Immature natural killer cell (primary cell): ENCODE data around the gene ATF6B. TPM values are rescaled to one million over a fixed set of nuclear protein-coding genes. Genes with fewer than 3 reads are reported as not detected.

ENCODE experiments used
- DNase-seq, 3 donors: peaks; one replicate each; pipeline ENCODE4 v3.0.0; 2022; ENCODE audit warnings: mixed read lengths in 1 of 3
- H3K27ac Mint-ChIP-seq, 6 donors: one replicate each; pipeline ENCODE4 v1.8.0; 2020; ENCODE audit warnings: mixed read lengths in 6 of 6, mild to moderate bottlenecking in 5 of 6, inconsistent platforms in 4 of 6, moderate library complexity in 3 of 6
- H3K27me3 Mint-ChIP-seq, 3 donors: one replicate each; pipeline ENCODE4 v1.8.0; 2020 to 2021; ENCODE audit warnings: low read depth in 3 of 3, mild to moderate bottlenecking in 3 of 3, mixed read lengths in 3 of 3, moderate library complexity in 3 of 3, inconsistent platforms in 1 of 3
- H3K36me3 Mint-ChIP-seq, 3 donors: one replicate each; pipeline ENCODE4 v1.8.0; 2020; ENCODE audit warnings: mixed read lengths in 3 of 3, inconsistent platforms in 2 of 3, mild to moderate bottlenecking in 2 of 3
- H3K4me1 Mint-ChIP-seq, 2 donors: one replicate each; pipeline ENCODE4 v1.8.0; 2020; ENCODE audit warnings: inconsistent platforms in 2 of 2, mild to moderate bottlenecking in 2 of 2, mixed read lengths in 2 of 2, moderate library complexity in 1 of 2
- H3K4me3 Mint-ChIP-seq, 5 donors: one replicate each; pipeline ENCODE4 v1.8.0; 2020; ENCODE audit warnings: mild to moderate bottlenecking in 5 of 5, mixed read lengths in 5 of 5, inconsistent platforms in 3 of 5, moderate library complexity in 3 of 5
- H3K9me3 Mint-ChIP-seq, 6 donors: one replicate each; pipeline ENCODE4 v1.8.0; 2020; ENCODE audit warnings: mild to moderate bottlenecking in 6 of 6, mixed read lengths in 6 of 6, inconsistent platforms in 4 of 6, moderate library complexity in 3 of 6
- polyA plus RNA-seq, 3 donors: library from polyadenylated mRNA; unstranded; fragments of 300-500 nt; fragmentation: Illumina TruSeq; gene quantifications; one replicate each; pipeline ENCODE4 v1.2.3, GENCODE V29; 2021

The ATF6B gene
- polyA plus RNA-seq, 3 donors from 2014 or later, result 19.1 to 39.6 (median 20.7) TPM

- no peak for DNase-seq
- H3K36me3 Mint-ChIP-seq, result no peaks in the 10 kb centered on the region
- H3K4me3 Mint-ChIP-seq, result no peak overlapping the region
- no peaks in the 10 kb centered on the region for H3K9me3 Mint-ChIP-seq
- H3K27ac Mint-ChIP-seq, result no peak overlapping the region
- peaks cover 0 to 2% of the 10 kb centered on the region in 2 donors for H3K4me1 Mint-ChIP-seq
- H3K27me3 Mint-ChIP-seq, result peaks cover 2 to 8% (median 8%) of the 10 kb centered on the region in 3 donors
Observed at GRCh38 chr6:32083812-32084768, 44.0 kb downstream of the ATF6B start.

- Mint-ChIP-seq H3K4me1 (peaks cover 0 to 2% of the 10 kb centered on the region in 2 donors), H3K27me3 (peaks cover 2 to 8% (median 8%) of the 10 kb centered on the region in 3 donors), H3K36me3 (no peaks in the 10 kb centered on the region), H3K4me3 (no peak overlapping the region), H3K27ac (no peak overlapping the region), H3K9me3 (no peaks in the 10 kb centered on the region)
- no peak for DNase-seq
Observed at GRCh38 chr6:32082935-32083334, 45.1 kb downstream of the ATF6B start.

DNA sequence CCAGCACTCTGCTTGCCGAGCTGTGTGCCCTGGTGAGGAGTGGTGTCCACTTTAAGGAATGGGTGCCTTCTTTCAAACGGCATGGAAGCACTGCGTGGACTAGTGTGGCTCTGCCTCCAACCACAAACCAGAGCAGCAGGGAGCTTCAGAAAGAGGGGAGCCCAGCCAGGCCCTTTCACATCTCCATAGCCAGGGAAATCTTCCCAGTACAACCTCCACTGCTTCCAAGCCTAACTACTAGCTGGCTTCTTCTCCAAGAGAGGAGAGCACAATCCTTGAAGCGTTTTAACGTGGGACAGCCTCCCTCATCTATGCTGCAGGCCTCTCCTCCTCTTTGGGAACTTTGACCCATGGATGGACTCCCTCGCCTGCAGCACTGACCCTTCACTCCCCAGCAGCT, 45.6 kb downstream of the ATF6B start:
- H3K27me3 Mint-ChIP-seq, result peaks cover 2 to 8% (median 8%) of the 10 kb centered on the region in 3 donors
- no peaks in the 10 kb centered on the region for H3K36me3 Mint-ChIP-seq
- no peak for DNase-seq
- no peak overlapping the region for H3K4me3 Mint-ChIP-seq
- no peak overlapping the region for H3K27ac Mint-ChIP-seq
- no peaks in the 10 kb centered on the region for H3K9me3 Mint-ChIP-seq
- H3K4me1 Mint-ChIP-seq, result peaks cover 0 to 2% of the 10 kb centered on the region in 2 donors

- Mint-ChIP-seq H3K9me3 (no peaks in the 10 kb centered on the region), H3K27ac (no peak overlapping the region), H3K4me1 (no peaks in the 10 kb centered on the region), H3K27me3 (peaks cover 2 to 8% (median 5%) of the 10 kb centered on the region in 3 donors), H3K4me3 (no peak overlapping the region), H3K36me3 (no peaks in the 10 kb centered on the region)
- no peak for DNase-seq
Observed at GRCh38 chr6:32081168-32081990, 46.7 kb downstream of the ATF6B start.

GRCh38 chr6:32079566-32080290, 48.3 kb downstream of the ATF6B start:
- DNase-seq, result no peak
- Mint-ChIP-seq H3K27me3 (peaks cover 0 to 6% (median 6%) of the 10 kb centered on the region in 3 donors), H3K4me3 (no peak overlapping the region), H3K27ac (peak overlapping the region in 1 of 6 donors; percentile 81), H3K9me3 (no peaks in the 10 kb centered on the region), H3K36me3 (no peaks in the 10 kb centered on the region), H3K4me1 (no peaks in the 10 kb centered on the region)

- no peak for DNase-seq
- H3K27ac Mint-ChIP-seq, result no peak overlapping the region
- H3K36me3 Mint-ChIP-seq, result no peaks in the 10 kb centered on the region
- H3K27me3 Mint-ChIP-seq, result peaks cover 2 to 6% (median 6%) of the 10 kb centered on the region in 3 donors
- no peak overlapping the region for H3K4me3 Mint-ChIP-seq
- H3K4me1 Mint-ChIP-seq, result no peaks in the 10 kb centered on the region
- H3K9me3 Mint-ChIP-seq, result no peaks in the 10 kb centered on the region
Observed at GRCh38 chr6:32076321-32076809, 51.7 kb downstream of the ATF6B start.

DNA sequence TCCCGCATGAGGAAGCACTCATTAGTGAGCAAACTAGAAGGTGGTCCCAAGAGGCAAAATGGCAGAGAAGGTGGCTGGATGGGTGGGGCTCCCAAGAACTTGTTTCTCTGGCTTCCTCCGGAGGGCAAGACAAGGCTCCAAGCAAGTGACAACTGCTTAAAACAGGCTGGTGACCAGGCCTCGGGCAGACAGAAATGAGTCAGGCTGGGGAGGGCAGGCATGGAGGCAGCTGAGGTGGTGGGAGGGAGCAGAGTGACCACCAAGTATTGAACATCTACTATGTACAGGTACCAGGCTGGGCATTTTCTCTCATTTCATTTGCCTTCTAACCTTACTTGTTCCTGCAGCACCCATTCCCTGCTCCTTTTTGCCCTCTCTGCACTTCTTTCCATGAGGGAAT, 52.3 kb downstream of the ATF6B start:
- Mint-ChIP-seq H3K27ac (no peak overlapping the region), H3K4me3 (no peak overlapping the region), H3K36me3 (no peaks in the 10 kb centered on the region), H3K9me3 (no peaks in the 10 kb centered on the region), H3K4me1 (no peaks in the 10 kb centered on the region), H3K27me3 (peaks cover 2 to 10% (median 6%) of the 10 kb centered on the region in 3 donors)
- DNase-seq, result no peak

DNA sequence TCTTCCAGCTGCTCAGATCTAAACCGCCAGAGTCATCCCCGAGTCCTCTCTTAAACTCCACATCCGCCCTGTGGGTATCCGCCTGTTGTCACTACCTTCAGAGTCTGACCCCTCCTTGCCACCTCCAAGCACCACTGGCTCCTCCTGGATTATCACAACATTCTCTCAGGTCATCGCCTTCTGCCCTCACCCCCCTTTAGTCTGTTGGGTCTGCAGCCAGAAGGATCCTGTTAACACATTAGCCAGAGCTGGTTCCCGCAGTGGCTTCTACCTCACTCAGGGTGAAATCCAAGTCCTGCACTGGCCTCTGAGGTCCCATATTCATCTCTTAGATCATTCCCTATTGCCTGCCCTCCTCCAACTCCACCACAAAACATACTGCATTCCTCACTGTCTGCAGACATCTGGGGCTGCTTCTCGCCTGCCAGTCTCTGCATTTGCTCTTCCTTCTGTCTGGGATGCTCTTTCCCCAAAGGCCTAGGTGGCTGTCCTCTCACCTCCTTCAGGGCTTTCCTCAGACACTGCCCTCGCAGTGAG, 53.0 kb downstream of the ATF6B start:
- Mint-ChIP-seq H3K27ac (no peak overlapping the region), H3K27me3 (peaks cover 0 to 10% (median 6%) of the 10 kb centered on the region in 3 donors), H3K4me3 (no peak overlapping the region), H3K36me3 (no peaks in the 10 kb centered on the region), H3K4me1 (no peaks in the 10 kb centered on the region), H3K9me3 (no peaks in the 10 kb centered on the region)
- DNase-seq, result no peak

DNA sequence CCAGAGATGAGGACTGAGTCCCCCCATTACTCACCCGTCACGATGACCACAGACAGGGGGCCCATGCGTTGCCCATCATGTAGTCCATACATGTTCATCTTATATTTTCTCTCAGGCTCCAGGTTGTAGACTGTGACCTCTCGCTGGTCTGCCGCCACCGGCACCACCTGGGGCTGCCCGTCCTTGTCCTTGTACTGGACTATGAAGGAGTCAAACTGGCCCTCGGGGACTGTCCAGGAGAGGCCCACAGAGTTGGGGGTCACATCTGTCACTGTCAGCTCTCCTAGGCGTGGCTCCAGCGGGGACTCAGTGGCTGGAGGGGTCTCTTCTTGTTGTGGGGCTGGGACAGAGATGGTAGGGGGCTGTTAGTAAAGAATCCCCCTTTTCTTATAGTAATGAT, 54.4 kb downstream of the ATF6B start:
- H3K4me1 Mint-ChIP-seq, result no peaks in the 10 kb centered on the region
- DNase-seq, result no peak
- H3K27ac Mint-ChIP-seq, result no peak overlapping the region
- H3K9me3 Mint-ChIP-seq, result no peaks in the 10 kb centered on the region
- no peak overlapping the region for H3K4me3 Mint-ChIP-seq
- no peaks in the 10 kb centered on the region for H3K36me3 Mint-ChIP-seq
- H3K27me3 Mint-ChIP-seq, result peaks cover 0 to 10% (median 3%) of the 10 kb centered on the region in 3 donors

DNA sequence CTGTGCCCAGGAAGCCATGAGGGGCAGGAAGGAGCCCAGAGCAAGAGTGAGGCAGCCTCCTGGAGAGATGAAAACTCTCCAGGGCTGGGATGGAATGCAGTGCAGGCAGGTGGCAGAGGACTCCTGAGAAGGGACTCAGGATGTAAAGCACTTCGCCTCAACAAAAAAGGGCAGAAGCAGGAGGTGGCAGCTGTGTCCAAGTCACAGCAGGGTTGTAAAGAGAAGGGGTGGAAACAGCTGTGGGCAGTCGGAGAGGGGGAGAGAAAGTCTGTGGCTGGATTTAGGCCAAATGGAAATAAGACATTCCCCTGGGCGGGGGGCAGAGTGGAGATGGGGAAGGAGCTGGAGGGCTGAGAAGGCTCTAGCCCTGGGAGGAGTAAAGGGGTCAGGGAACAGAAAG, 54.9 kb downstream of the ATF6B start:
- H3K4me3 Mint-ChIP-seq, result no peak overlapping the region
- no peaks in the 10 kb centered on the region for H3K9me3 Mint-ChIP-seq
- H3K27me3 Mint-ChIP-seq, result peaks cover 0 to 10% (median 3%) of the 10 kb centered on the region in 3 donors
- no peak for DNase-seq
- H3K4me1 Mint-ChIP-seq, result no peaks in the 10 kb centered on the region
- H3K27ac Mint-ChIP-seq, result no peak overlapping the region
- no peaks in the 10 kb centered on the region for H3K36me3 Mint-ChIP-seq

- no peaks in the 10 kb centered on the region for H3K4me1 Mint-ChIP-seq
- no peak overlapping the region for H3K27ac Mint-ChIP-seq
- peaks cover 2 to 10% (median 3%) of the 10 kb centered on the region in 3 donors for H3K27me3 Mint-ChIP-seq
- no peak for DNase-seq
- H3K4me3 Mint-ChIP-seq, result no peak overlapping the region
- no peaks in the 10 kb centered on the region for H3K36me3 Mint-ChIP-seq
- no peaks in the 10 kb centered on the region for H3K9me3 Mint-ChIP-seq
Observed at GRCh38 chr6:32070814-32071543, 57.1 kb downstream of the ATF6B start.

DNA sequence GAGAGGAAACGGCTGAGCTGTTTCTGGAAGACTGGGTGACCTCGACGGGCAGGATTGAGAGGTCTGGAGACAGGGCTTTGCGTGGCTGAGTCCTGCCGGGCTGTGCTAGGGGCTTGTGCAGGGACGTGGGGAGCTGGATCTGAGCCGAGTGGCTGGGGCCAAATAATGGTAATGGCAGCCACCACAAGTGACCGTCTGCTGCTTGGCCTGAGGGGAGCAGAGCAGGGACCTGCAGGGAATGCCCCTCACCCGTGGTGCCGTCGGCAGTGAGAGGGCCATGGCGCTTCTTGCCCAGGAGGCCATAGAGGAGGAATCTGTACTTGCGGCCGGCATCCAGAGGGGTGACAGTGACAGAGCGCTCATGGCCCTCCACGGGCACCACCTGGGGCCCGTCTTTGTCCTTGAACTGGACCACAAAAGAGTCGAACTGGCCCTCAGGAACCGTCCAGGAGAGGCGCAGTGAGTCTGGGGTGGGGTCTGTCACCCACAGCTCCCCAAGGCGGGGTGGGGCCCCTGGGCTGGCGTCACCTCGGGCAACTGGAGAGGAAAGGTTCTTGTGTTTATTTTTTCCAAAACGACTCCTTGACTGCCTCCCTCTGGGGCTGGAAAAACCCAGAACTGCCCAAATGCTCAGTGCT, 58.0 kb downstream of the ATF6B start:
- H3K27ac Mint-ChIP-seq, result no peak overlapping the region

More for the DNA sequence above, 58.0 kb downstream of the ATF6B start:
- Mint-ChIP-seq H3K9me3 (no peaks in the 10 kb centered on the region), H3K4me1 (no peaks in the 10 kb centered on the region), H3K4me3 (no peak overlapping the region), H3K36me3 (no peaks in the 10 kb centered on the region), H3K27me3 (peaks cover 0 to 10% (median 3%) of the 10 kb centered on the region in 3 donors)
- no peak for DNase-seq
